GM19043 (cell line): ENCODE measurements around the gene SLBP.

Experiments used
- ATAC-seq: cut with Tn5 transposase; IDR thresholded peaks from one replicate; pipeline ENCODE4 v1.9.1; 2021; ENCODE audit warnings: low read depth; ENCODE audit not compliant: unreplicated experiment

Gene SLBP

DNA sequence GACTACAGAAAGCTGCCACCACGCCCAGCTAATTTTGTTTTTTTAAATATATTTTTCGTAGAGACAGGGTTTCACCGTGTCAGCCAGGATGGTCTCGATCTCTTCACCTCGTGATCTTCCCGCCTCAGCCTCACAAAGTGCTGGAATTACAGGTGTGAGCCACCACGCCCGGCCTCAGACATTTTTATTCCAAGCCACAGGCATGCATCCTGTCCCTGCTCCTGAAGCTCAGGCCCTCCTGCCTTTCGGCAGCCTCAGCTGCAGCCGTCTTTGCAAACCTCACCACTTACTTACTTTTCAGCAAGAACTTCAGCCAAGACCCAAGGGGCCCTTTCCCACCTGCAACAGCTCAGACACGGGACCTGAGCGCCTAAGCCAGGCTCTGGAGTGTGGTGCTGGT, 54.0 kb downstream of the SLBP start:
- no peak for ATAC-seq

DNA sequence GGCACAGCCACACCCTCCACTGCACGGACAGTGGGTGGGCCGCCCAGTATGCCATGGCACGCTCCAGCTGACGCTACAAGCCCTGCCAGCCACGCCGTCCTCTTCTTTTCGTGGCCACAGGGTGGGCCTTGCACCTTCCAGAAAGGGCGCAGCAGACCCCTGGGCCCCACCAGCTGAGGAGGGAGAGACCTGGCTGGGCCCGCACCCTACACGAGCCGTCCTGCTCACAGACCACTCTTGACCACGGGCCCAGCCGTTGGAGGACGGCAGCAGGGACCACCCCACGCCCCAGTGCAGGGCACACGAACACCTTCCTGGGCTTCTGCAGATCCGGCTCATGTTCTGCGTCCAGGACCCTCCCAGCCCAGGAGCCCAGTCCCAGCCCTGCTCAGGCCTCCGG, 55.1 kb downstream of the SLBP start:
- no peak for ATAC-seq

DNA sequence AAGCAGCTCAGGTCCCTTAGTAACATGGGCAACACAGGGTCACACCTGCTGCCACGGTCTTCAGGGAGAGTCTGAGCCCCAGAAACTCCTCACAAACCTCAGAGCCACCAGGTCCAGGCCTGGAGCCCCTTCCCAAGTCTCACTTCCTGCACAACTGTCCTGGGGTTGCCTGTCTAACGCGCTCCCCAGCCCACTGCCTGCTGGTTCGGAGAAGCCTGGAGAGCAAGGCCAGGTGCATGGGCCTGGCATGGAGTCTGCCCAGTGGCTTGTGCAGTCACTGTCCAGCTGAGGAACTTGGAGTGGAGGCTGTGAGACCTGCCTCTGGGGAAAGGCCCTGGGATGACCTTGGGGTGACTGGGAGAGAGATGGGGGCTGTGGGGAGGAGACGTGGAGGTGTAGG, 56.0 kb downstream of the SLBP start:
- no peak for ATAC-seq

DNA sequence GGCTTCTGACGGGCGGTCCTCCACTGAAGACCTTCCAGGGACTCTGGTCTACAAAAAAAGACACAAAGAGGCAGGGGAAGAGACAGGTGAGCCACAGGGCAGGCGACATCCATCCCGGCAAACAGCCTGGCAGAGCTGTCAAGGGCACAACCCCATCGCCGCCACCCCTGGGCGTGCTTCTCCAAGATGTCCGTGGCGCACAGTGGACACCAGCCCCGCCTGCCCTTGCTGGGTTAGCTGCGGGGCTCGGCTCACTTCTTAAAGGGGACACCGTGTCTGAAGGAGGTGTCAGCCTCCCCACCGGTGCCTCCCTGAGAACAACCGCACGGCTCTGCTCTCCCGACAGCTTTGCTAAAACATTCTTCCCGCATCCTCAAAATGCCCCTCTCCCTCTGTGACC, 56.4 kb downstream of the SLBP start:
- ATAC-seq: no peak

- ATAC-seq: no peak
Measured at GRCh38 chr4:1655081-1655480, 57.0 kb downstream of the SLBP start.

DNA sequence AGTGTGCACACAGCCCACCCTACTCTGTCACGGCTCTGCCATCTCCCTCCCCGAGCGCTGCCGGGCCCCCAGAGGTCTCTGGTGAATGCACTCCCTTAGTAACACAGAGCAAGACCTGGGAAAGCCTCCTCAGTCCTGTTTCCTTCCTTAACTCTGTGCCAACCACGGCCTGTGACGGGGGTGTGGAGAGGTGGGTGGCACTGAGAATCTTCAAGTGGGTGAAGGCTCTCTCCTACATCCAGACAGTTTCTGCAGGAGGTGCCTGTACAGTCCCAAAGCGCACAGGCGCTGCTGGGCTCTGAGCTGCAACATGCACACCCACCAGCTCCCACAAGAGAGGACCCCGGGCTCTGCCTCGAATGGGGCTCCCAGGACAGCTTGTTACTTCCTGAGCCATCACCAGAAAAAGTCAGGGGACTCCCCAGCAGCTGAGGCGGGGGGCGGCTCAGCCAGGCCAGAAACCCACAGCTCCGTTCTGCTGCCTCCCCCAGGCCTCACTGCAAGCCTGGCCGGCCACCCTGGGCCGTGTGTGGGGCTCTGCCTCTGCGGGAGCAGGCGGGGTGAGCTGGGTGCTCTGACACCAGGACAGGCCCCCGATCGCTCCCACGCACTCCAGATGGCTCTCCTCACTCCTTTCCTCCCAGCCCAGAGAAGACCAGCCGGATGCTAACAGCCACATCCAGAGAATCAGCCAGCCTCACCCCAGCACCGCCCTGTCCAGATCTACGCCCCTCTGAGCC, 57.7 kb downstream of the SLBP start:
- ATAC-seq: no peak

- no peak for ATAC-seq
Measured at GRCh38 chr4:1653776-1654175, 58.3 kb downstream of the SLBP start.

DNA sequence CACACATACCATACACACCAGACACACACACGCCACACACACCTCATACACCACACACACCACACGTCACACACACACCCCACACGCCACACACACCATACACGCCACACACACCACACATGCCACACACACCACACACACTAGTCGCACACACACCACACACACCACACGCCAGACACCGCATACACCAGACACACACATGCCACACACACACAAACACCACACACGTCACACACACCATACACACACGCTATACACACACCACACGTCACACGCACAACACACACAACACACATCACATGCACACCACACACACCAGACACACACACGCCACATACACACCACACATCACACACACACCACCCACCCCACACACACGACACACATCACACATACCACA, 60.0 kb downstream of the SLBP start:
- ATAC-seq: no peak

DNA sequence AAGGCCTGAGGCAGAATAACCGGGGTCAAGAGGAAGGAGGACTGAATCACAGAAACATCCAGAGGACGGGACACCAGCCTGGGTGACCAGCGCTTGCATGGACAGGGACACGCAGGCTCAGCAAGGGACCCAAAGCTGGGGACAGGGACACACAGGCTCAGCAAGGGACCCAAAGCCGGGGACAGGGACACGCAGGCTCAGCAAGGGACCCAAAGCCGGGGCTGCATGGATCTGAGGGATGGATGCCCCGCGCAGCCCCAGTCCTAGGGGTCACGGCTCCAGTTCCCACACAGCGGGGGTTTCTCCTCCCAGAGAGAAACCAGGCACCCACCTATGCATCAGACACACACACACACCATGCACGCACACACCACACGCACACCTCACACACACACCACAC, 60.5 kb downstream of the SLBP start:
- no peak for ATAC-seq

- no peak for ATAC-seq
Measured at GRCh38 chr4:1648962-1649361, 63.2 kb downstream of the SLBP start.

- no peak for ATAC-seq
Measured at GRCh38 chr4:1647432-1647831, 64.7 kb downstream of the SLBP start.

DNA sequence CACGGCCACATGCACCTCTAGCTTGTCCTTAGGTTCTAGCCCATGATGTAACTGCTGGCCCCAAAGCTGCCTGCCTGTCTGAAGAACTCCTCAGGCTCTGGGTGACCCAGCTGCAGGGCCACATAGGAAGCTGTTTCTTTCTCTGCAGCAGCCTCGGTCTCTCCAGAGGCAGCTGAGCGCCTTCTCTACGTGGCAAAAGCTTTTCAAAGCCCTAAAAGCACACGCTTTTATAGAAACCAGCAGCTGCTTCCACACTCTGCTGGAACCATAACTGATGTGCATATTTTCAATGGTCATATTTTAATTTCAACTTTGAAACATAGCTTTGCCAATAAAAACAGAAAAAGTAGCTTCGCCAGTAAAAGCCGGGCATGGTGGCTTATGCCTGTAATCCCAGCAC, 65.4 kb downstream of the SLBP start:
- no peak for ATAC-seq

GRCh38 chr4:1644891-1645657, 67.0 kb downstream of the SLBP start:
- ATAC-seq: no peak

GRCh38 chr4:1643971-1644735, 68.0 kb downstream of the SLBP start:
- no peak for ATAC-seq
